Brain microvascular endothelial cell (primary cell): Measurements from ENCODE around the gene IGF2BP3.
"Not testable (repeated sequence)": the region's sequence is repeated elsewhere in the genome, so short reads cannot be mapped to it uniquely, and the experiment has no call there.

Experiments used
- DNase-seq: peaks from one replicate; pipeline ENCODE4 v3.0.0-alpha.2; 2020
- H3K27ac ChIP-seq: fragments of 250-450 bp; sonication (Bioruptor Pico); 2 replicates; pipeline ENCODE4 v1.5.1; 2020; ENCODE audit warnings: mild to moderate bottlenecking, moderate library complexity
- H3K27me3 ChIP-seq: fragments of 250-450 bp; sonication (Bioruptor Pico); replicated peaks from 2 replicates; pipeline ENCODE4 v1.5.1; 2020; ENCODE audit warnings: mild to moderate bottlenecking
- H3K36me3 ChIP-seq: fragments of 250-450 bp; sonication (Bioruptor Pico); replicated peaks from 2 replicates; pipeline ENCODE4 v1.5.1; 2020; ENCODE audit warnings: mild to moderate bottlenecking
- H3K4me3 ChIP-seq: 2 replicates; pipeline ENCODE4 v1.5.1; 2011; ENCODE audit warnings: low read depth, mild to moderate bottlenecking, control low read depth, low read length, moderate library complexity
- in situ Hi-C: cut with HindIII; loops from 2 replicates; pipeline ENCODE4 v1.10.0; 2017; ENCODE audit warnings: low sequenced_read_pairs, low pct_ligation_motif_present
- TF ChIP-seq, protein P1 (sequence below): IDR thresholded peaks from 2 replicates; pipeline ENCODE4 v1.5.1; 2011; ENCODE audit warnings: low read depth, mild to moderate bottlenecking, moderate library complexity, low read length, control low read depth, inconsistent platforms; ENCODE audit errors: missing control alignments

The IGF2BP3 gene

DNA sequence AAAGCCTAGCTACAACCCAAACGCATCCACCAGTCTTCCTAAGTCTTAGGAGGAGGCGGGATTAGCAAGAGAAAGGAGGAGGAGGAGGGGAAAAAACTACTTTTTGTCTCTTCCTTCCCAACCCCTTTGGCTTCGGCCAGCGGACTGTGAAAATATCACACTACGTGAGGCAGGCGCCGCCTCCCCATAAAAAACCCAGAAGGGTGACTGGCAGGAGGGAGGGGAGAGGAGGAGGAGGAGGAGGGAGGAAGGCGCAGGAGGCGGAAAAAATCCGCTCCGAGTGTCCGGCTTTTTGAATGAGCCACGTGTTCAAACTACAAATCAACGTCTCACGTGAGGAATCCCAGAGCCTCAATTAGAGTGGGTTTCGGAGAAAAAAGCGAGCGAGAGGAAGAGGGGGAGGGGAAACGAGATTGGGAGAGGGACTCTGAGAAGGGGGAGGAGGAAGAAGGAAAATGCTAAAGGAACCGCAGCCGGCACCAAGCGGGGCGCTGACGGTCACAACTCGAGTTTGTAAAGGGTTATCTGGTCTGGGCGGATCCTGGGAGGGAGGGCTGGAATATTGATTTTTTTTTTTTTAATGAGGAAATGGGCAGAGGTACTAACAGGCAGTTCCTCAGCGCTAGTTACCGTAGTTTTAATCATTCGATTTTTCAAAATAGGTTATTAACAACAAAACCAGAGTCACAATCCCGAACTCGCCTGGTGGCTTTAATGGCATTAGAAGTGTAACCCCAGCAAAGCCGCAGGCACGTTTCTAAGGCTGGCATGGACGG lies at the start of gene IGF2BP3:
IGF2BP3 (minus strand) TSS at position 162 of the 776 bp plus-strand sequence. CDS start 381 bp downstream, outside the sequence.
- Histone ChIP-seq H3K36me3 (no peaks in the 10 kb centered on the region), H3K27ac (peak within 1 kb of the TSS; percentile 79), H3K27me3 (no peaks in the 10 kb centered on the region), H3K4me3 (peak within 1 kb of the TSS; percentile 87)
- TF ChIP-seq, protein P1, sequence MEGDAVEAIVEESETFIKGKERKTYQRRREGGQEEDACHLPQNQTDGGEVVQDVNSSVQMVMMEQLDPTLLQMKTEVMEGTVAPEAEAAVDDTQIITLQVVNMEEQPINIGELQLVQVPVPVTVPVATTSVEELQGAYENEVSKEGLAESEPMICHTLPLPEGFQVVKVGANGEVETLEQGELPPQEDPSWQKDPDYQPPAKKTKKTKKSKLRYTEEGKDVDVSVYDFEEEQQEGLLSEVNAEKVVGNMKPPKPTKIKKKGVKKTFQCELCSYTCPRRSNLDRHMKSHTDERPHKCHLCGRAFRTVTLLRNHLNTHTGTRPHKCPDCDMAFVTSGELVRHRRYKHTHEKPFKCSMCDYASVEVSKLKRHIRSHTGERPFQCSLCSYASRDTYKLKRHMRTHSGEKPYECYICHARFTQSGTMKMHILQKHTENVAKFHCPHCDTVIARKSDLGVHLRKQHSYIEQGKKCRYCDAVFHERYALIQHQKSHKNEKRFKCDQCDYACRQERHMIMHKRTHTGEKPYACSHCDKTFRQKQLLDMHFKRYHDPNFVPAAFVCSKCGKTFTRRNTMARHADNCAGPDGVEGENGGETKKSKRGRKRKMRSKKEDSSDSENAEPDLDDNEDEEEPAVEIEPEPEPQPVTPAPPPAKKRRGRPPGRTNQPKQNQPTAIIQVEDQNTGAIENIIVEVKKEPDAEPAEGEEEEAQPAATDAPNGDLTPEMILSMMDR = no peak
- in situ Hi-C loops = no loop called here
- DNase-seq = peak; percentile 95

DNA sequence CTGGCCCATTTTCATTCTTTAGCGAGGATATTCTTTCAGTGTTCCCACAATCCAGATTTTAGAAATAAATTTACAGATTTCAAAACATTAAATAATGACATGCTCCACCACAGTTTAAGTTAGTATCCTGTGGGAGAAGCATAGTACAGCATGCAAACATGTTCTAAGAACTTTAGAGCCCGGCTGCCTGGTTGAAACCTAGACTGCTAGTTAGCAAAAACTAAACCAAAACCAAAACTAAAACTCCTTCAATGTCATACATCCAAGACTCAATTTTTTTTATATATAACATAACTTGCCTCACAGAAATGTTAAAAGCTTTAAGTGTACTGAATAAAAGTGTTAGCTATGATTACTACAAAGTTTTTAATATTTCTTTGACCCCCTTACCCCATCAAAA lies 44.5 kb upstream of the IGF2BP3 start:
- Histone ChIP-seq H3K27me3 (no peaks in the 10 kb centered on the region), H3K4me3 (no peak overlapping the region), H3K27ac (no peak overlapping the region), H3K36me3 (peaks cover 77% of the 10 kb centered on the region)
- no peak for DNase-seq
- in situ Hi-C loops = no loop called here
- TF ChIP-seq, protein P1 = no peak

DNA sequence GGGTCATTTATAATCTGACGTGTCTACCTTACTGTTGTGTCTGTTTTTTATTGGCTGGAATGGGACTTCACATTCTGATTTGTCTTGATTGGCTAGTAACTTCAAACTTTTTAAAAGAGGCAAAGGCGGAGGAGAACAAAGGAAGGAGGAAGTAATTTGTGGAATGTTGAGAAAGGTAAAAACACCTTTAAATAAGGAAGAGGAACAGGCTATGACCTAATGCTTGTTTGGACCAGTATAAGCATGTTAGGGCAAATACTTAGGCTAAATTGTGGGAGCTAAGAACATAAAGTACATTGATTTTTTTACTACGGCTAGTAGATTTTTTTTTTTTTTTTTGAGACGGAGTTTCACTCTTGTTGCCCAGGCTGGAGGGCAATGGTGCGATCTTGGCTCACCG lies 43.5 kb upstream of the IGF2BP3 start:
- H3K36me3 ChIP-seq = peaks cover 79% of the 10 kb centered on the region
- H3K4me3 ChIP-seq, H3K27me3 ChIP-seq, in situ Hi-C loops, H3K27ac ChIP-seq, DNase-seq: not testable (repeated sequence)

DNA sequence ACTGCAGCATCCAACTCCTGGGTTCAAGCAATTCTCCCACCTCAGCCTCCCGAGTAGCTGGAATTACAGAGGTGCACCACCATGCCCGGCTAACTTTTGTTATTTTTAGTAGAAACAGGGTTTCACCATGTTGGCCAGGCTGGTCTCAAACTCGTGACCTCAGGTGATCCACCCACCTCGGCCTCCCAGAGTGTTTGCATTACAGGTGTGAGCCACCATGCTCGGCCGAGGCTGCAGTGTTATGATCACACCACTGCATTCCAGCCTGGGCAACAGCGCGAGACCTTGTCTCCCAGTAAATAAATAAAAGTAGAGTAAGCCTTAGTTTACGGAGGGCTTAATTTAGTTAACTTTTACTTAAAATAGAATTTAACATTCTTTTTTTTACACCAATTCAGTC lies 23.7 kb upstream of the IGF2BP3 start:
- Histone ChIP-seq H3K4me3 (no peak overlapping the region), H3K36me3 (peaks cover 3% of the 10 kb centered on the region), H3K27me3 (no peaks in the 10 kb centered on the region), H3K27ac (no peak overlapping the region)
- TF ChIP-seq, protein P1 = no peak
- no peak for DNase-seq
- in situ Hi-C loops = no loop called here

DNA sequence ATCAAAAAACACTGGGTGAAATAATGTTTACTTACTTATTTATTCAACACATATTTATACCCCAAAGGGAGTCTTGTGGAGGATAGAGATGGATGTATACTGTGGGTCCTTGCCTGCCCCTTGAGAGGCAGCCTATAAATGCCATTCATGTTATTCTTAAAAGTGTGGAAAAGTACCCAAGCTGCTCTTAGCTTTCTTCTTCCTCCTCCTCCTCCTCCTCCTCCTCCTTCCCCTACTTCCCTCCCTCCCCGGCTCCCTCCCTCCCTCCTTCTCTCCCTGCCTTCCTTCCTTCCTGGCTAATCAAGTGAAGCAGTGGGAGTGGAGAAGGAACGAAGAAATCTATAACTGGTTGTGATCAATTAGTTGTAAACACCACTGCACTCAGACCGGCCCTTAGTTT lies 21.2 kb upstream of the IGF2BP3 start:
- H3K27me3 ChIP-seq = no peaks in the 10 kb centered on the region
- in situ Hi-C loops = no loop called here
- TF ChIP-seq, protein P1 = no peak
- no peaks in the 10 kb centered on the region for H3K36me3 ChIP-seq
- H3K4me3 ChIP-seq = no peak overlapping the region
- DNase-seq = no peak
- no peak overlapping the region for H3K27ac ChIP-seq

DNA sequence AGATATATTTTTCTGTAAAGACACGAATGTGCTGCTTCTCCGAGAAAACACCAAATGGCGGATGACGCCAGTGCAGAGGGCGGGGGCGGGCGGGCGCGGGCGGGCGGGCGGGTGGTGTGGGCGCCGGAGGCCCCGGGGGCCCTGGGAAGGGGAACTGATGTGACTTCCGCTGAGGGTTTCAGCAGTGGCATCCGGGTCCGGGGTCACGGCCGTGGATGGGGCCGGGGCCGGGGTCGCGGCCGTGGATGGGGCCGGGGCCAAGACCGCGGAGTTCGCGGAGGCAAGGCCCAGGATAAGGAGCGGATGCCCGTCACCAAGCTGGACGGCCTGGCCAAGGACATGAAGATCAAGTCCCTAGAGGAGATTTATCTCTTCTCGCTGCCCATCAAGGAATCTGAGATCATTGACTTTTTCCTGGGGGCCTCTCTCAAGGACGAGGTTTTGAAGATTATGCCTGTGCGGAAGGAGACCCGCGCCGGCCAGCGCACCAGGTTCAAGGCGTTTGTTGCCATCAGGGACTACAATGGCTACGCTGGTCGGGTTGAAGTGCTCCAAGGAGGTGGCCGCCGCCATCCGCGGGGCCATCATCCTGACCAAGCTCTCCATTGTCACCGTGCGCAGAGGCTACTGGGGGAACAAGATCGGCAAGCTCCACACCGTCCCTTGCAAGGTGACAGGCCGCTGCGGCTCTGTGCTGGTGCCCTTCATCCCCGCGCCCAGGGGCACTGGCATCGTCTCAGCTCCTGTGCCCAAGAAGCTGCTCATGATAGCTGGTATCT lies 20.3 kb upstream of the IGF2BP3 start:
- H3K27ac ChIP-seq = peak overlapping the region; percentile 48
- peak overlapping the region; percentile 53 for H3K4me3 ChIP-seq
- no peak for DNase-seq
- TF ChIP-seq, protein P1 = no peak
- in situ Hi-C loops = no loop called here
- H3K27me3 ChIP-seq = no peaks in the 10 kb centered on the region
- H3K36me3 ChIP-seq = no peaks in the 10 kb centered on the region

DNA sequence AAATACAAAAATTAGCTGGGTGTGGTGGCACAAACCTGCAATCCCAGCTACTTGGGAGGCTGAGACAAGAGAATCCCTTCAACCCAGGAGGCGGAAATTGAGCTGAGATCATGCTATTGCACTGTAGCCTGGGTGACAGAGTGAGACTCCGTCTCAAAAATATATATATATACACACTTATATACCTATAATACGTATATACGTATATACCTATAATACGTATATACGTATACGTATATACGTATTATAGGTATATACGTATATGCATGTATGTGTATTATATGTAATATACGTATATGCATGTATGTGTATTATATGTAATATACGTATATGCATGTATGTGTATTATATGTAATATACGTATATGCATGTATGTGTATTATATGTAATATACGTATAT lies 18.4 kb upstream of the IGF2BP3 start:
- H3K4me3 ChIP-seq, DNase-seq, H3K27me3 ChIP-seq, in situ Hi-C loops, H3K27ac ChIP-seq, H3K36me3 ChIP-seq: not testable (repeated sequence)
